Activated T-helper 2 cell treated with anti-CD3 and anti-CD28 coated beads, Interferon-gamma antibody, Interleukin-2, Interleukin-4, amounts not matched to agents 10 μg/mL and 5 μg/mL and 100 μg/mL, durations not matched to agents 14 hours and 24 hours and 36 hours (primary cell): ENCODE data around the gene HERPUD2. TPM values are rescaled to one million over a fixed set of nuclear protein-coding genes. Genes with fewer than 3 reads are reported as not detected.

Experiments
- DNase-seq: peaks from one replicate; pipeline ENCODE4 v3.0.0; 2021; ENCODE audit warnings: low spot score
- H3K27ac Mint-ChIP-seq: one replicate; pipeline ENCODE4 v1.8.0; 2021; ENCODE audit warnings: mixed read lengths
- H3K27me3 Mint-ChIP-seq: one replicate; pipeline ENCODE4 v1.8.0; 2021; ENCODE audit warnings: low read depth, mixed read lengths
- H3K36me3 Mint-ChIP-seq: one replicate; pipeline ENCODE4 v1.8.0; 2021; ENCODE audit warnings: low read depth, mixed read lengths
- H3K4me1 Mint-ChIP-seq: one replicate; pipeline ENCODE4 v1.8.0; 2021; ENCODE audit warnings: low read depth, mixed read lengths
- H3K4me3 Mint-ChIP-seq: one replicate; pipeline ENCODE4 v1.8.0; 2021; ENCODE audit warnings: low read depth, mild to moderate bottlenecking, moderate library complexity, mixed read lengths
- H3K9me3 Mint-ChIP-seq: one replicate; pipeline ENCODE4 v1.8.0; 2021; ENCODE audit warnings: mixed read lengths
- intact Hi-C: fragments of 100-400 bp; cut with micrococcal nuclease; formaldehyde crosslinking; loops from one replicate; pipeline ENCODE4 v1.15.1; 2023
- total RNA-seq: library from RNA; stranded (reverse); gene quantifications from 2 replicates; pipeline ENCODE4 v1.2.3, GENCODE V29; 2022

HERPUD2 gene, protein sequence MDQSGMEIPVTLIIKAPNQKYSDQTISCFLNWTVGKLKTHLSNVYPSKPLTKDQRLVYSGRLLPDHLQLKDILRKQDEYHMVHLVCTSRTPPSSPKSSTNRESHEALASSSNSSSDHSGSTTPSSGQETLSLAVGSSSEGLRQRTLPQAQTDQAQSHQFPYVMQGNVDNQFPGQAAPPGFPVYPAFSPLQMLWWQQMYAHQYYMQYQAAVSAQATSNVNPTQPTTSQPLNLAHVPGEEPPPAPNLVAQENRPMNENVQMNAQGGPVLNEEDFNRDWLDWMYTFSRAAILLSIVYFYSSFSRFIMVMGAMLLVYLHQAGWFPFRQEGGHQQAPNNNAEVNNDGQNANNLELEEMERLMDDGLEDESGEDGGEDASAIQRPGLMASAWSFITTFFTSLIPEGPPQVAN
- total RNA-seq: 24.9 and 25.8 TPM in 2 replicates

GRCh38 chr7:35694784-35695472, at the start of gene HERPUD2:
HERPUD2 (minus strand) TSS chr7:35695135; CDS start chr7:35694330, 805 bp downstream.
- H3K9me3 Mint-ChIP-seq: no peaks in the 10 kb centered on the region
- H3K4me1 Mint-ChIP-seq: peaks cover 55% of the 10 kb centered on the region
- peak within 1 kb of the TSS; percentile 96 for H3K27ac Mint-ChIP-seq
- intact Hi-C loops: loop anchor here (1.0 to 5.0 kb wide), 4 partner anchors 28 to 212 kb away; no protein-coding TSS in a partner anchor
- peak; percentile 89 for DNase-seq
- H3K36me3 Mint-ChIP-seq: peaks cover 21% of the 10 kb centered on the region
- peak within 1 kb of the TSS; percentile 96 for H3K4me3 Mint-ChIP-seq
- no peaks in the 10 kb centered on the region for H3K27me3 Mint-ChIP-seq

DNA sequence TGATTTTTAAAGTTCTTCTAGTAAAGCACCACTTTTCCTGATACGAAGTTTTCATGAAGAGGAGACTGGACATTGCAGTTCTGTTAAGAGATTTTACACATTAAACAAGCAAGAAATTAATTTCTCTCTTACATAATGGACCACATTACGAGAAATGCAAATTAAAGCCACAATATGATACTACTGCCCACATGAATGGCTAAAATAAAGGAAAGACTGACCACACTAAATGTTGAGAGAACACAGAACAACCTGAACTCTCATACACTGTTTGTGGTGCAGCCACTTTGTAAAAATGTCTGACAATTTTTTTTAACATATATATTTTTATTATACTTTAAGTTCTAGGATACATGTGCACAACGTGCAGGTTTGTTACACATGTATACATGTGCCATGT, 44.0 kb upstream of the HERPUD2 start:
- no peak overlapping the region for H3K27ac Mint-ChIP-seq
- no peaks in the 10 kb centered on the region for H3K36me3 Mint-ChIP-seq
- H3K27me3 Mint-ChIP-seq: peaks cover 22% of the 10 kb centered on the region
- intact Hi-C loops: no loop called here
- peaks cover 3% of the 10 kb centered on the region for H3K4me1 Mint-ChIP-seq
- no peaks in the 10 kb centered on the region for H3K9me3 Mint-ChIP-seq
- no peak for DNase-seq
- H3K4me3 Mint-ChIP-seq: no peak overlapping the region

GRCh38 chr7:35736725-35737124, 41.8 kb upstream of the HERPUD2 start:
- H3K27me3 Mint-ChIP-seq: peaks cover 23% of the 10 kb centered on the region
- no peak overlapping the region for H3K4me3 Mint-ChIP-seq
- no peak overlapping the region for H3K27ac Mint-ChIP-seq
- no peak for DNase-seq
- no peaks in the 10 kb centered on the region for H3K9me3 Mint-ChIP-seq
- intact Hi-C loops: no loop called here
- no peaks in the 10 kb centered on the region for H3K36me3 Mint-ChIP-seq
- H3K4me1 Mint-ChIP-seq: peaks cover 3% of the 10 kb centered on the region

GRCh38 chr7:35735396-35735795, 40.5 kb upstream of the HERPUD2 start:
- DNase-seq: no peak
- H3K27me3 Mint-ChIP-seq: peaks cover 21% of the 10 kb centered on the region
- no peaks in the 10 kb centered on the region for H3K36me3 Mint-ChIP-seq
- H3K4me3 Mint-ChIP-seq: no peak overlapping the region
- peaks cover 5% of the 10 kb centered on the region for H3K4me1 Mint-ChIP-seq
- intact Hi-C loops: no loop called here
- no peaks in the 10 kb centered on the region for H3K9me3 Mint-ChIP-seq
- H3K27ac Mint-ChIP-seq: no peak overlapping the region

GRCh38 chr7:35734001-35734483, 39.1 kb upstream of the HERPUD2 start:
- H3K9me3 Mint-ChIP-seq: no peaks in the 10 kb centered on the region
- intact Hi-C loops: no loop called here
- H3K4me3 Mint-ChIP-seq: no peak overlapping the region
- H3K36me3 Mint-ChIP-seq: no peaks in the 10 kb centered on the region
- no peak overlapping the region for H3K27ac Mint-ChIP-seq
- peaks cover 20% of the 10 kb centered on the region for H3K27me3 Mint-ChIP-seq
- peaks cover 17% of the 10 kb centered on the region for H3K4me1 Mint-ChIP-seq
- no peak for DNase-seq

GRCh38 chr7:35731349-35731748, 36.4 kb upstream of the HERPUD2 start:
- no peaks in the 10 kb centered on the region for H3K9me3 Mint-ChIP-seq
- DNase-seq: no peak
- no peak overlapping the region for H3K4me3 Mint-ChIP-seq
- peaks cover 18% of the 10 kb centered on the region for H3K27me3 Mint-ChIP-seq
- H3K4me1 Mint-ChIP-seq: peaks cover 35% of the 10 kb centered on the region
- intact Hi-C loops: no loop called here
- H3K36me3 Mint-ChIP-seq: no peaks in the 10 kb centered on the region
- H3K27ac Mint-ChIP-seq: no peak overlapping the region

GRCh38 chr7:35729061-35729783, 34.3 kb upstream of the HERPUD2 start:
- peak overlapping the region; percentile 47 for H3K27ac Mint-ChIP-seq
- peaks cover 45% of the 10 kb centered on the region for H3K4me1 Mint-ChIP-seq
- H3K9me3 Mint-ChIP-seq: no peaks in the 10 kb centered on the region
- peak overlapping the region; percentile 3 for H3K4me3 Mint-ChIP-seq
- H3K27me3 Mint-ChIP-seq: peaks cover 15% of the 10 kb centered on the region
- DNase-seq: no peak
- intact Hi-C loops: loop anchor here (1.0 to 10.0 kb wide), 3 partner anchors 20 to 386 kb away; no protein-coding TSS in a partner anchor
- no peaks in the 10 kb centered on the region for H3K36me3 Mint-ChIP-seq

- Mint-ChIP-seq H3K27me3 (peaks cover 10% of the 10 kb centered on the region), H3K4me3 (peak overlapping the region; percentile 1), H3K27ac (peak overlapping the region; percentile 40), H3K9me3 (no peaks in the 10 kb centered on the region), H3K36me3 (no peaks in the 10 kb centered on the region), H3K4me1 (peaks cover 52% of the 10 kb centered on the region)
- DNase-seq: no peak
- intact Hi-C loops: loop anchor here (1.0 to 10.0 kb wide), 3 partner anchors 19 to 386 kb away; no protein-coding TSS in a partner anchor
Measured at GRCh38 chr7:35728412-35729060, 33.6 kb upstream of the HERPUD2 start.

- Mint-ChIP-seq H3K27ac (peak overlapping the region; percentile 38), H3K36me3 (no peaks in the 10 kb centered on the region), H3K4me1 (peaks cover 60% of the 10 kb centered on the region), H3K27me3 (peaks cover 9% of the 10 kb centered on the region), H3K4me3 (no peak overlapping the region), H3K9me3 (peaks cover 5% of the 10 kb centered on the region)
- no peak for DNase-seq
- intact Hi-C loops: loop anchor here (10.0 kb wide), 1 partner anchor 387 kb away; no protein-coding TSS in a partner anchor
Measured at GRCh38 chr7:35727571-35727970, 32.6 kb upstream of the HERPUD2 start.

GRCh38 chr7:35726654-35727053, 31.7 kb upstream of the HERPUD2 start:
- no peak for DNase-seq
- Mint-ChIP-seq H3K27ac (no peak overlapping the region), H3K27me3 (peaks cover under 1% of the 10 kb centered on the region), H3K4me1 (peaks cover 67% of the 10 kb centered on the region), H3K36me3 (no peaks in the 10 kb centered on the region), H3K9me3 (peaks cover 8% of the 10 kb centered on the region), H3K4me3 (no peak overlapping the region)
- intact Hi-C loops: loop anchor here (10.0 kb wide), 1 partner anchor 388 kb away; no protein-coding TSS in a partner anchor

DNA sequence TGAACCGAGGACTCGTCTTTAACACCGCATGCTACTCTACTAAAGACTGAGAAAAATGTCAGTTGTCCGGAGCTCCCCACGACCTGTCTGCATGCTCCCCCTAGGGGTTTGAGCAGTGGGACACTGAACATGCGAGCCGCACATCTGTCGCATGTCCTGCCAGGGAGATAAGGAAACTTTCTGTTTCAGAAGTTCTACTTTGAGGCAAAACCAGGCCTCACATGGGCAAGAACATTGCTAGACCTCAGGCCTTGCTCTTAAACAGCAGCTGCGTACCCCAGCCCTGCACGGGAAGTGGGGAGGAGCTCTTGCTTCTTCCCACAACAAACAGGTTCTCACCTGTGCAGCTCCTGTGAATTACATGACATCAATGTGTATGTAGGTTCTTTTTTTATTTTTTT, 30.3 kb upstream of the HERPUD2 start:
- Mint-ChIP-seq H3K27me3 (no peaks in the 10 kb centered on the region), H3K9me3 (peaks cover 8% of the 10 kb centered on the region), H3K27ac (peak overlapping the region; percentile 69), H3K4me3 (no peak overlapping the region), H3K4me1 (peaks cover 71% of the 10 kb centered on the region), H3K36me3 (no peaks in the 10 kb centered on the region)
- intact Hi-C loops: loop anchor here (10.0 kb wide), 1 partner anchor 390 kb away; no protein-coding TSS in a partner anchor
- peak; percentile 61 for DNase-seq

GRCh38 chr7:35723011-35723410, 28.1 kb upstream of the HERPUD2 start:
- Mint-ChIP-seq H3K36me3 (no peaks in the 10 kb centered on the region), H3K27me3 (no peaks in the 10 kb centered on the region), H3K4me3 (no peak overlapping the region), H3K4me1 (peaks cover 52% of the 10 kb centered on the region), H3K27ac (peak overlapping the region; percentile 81), H3K9me3 (peaks cover 8% of the 10 kb centered on the region)
- intact Hi-C loops: loop anchor here (1.0 to 10.0 kb wide), 5 partner anchors 14 to 392 kb away; partner anchors contain the start of gene HERPUD2
- no peak for DNase-seq
